Keratinocyte (primary cell): Measurements from ENCODE around the gene HACD1.

Experiments
- EZH2 ChIP-seq: IDR thresholded peaks from one replicate; pipeline ENCODE4 v1.6.1; 2012; ENCODE audit warnings: inconsistent platforms, mild to moderate bottlenecking, low read length, moderate library complexity
- TF ChIP-seq, protein P1 (sequence below), 3 experiments: IDR thresholded peaks in 1 of 3; conservative IDR thresholded peaks in 1 of 3; optimal IDR thresholded peaks in 1 of 3; 2 replicates in 2 of 3; 3 replicates in 1 of 3; pipeline versions ENCODE3 to v1.5.1; 2011; ENCODE audit warnings: low read length in 3 of 3, mild to moderate bottlenecking in 3 of 3, moderate library complexity in 2 of 3, control low read depth in 1 of 3, inconsistent platforms in 1 of 3; ENCODE audit not compliant: insufficient read depth in 2 of 3; ENCODE audit errors: extremely low read depth in 1 of 3

DNA sequence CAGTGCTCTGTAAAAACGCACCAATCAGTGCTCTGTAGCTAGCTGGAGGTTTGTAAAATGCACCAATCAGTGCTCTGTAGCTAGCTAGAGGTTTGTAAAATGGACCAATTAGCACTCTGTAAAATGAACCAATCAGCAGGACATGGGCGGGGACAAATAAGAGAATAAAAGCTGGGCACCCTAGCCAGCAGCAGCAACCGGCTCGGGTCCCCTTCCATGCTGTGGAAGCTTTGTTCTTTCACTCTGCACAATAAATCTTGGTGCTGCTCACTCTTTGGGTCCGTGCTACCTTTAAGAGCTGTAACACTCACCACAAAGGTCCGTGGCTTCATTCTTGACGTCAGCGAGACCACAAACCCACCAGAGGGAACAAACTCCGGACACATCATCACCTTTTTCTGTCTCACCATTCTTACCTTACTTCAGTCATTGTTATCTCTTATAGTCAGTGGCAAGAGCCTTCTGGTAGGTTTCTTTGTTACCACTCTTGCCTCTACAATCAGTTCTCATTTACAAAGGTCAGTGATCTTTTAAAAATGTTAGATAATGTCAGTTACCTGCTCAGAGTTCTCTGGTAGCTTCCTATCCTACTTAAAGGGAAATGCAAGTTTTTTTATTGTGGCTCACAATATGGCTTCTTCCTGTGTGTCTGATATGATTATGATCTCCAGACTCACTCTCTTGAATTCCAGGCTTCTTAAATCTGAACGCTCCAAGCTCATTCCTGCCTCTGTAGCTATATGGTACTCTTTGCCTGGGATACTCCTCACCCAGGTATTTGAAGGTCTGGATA is 31.3 kb upstream of the HACD1 start:
- TF ChIP-seq, protein P1, sequence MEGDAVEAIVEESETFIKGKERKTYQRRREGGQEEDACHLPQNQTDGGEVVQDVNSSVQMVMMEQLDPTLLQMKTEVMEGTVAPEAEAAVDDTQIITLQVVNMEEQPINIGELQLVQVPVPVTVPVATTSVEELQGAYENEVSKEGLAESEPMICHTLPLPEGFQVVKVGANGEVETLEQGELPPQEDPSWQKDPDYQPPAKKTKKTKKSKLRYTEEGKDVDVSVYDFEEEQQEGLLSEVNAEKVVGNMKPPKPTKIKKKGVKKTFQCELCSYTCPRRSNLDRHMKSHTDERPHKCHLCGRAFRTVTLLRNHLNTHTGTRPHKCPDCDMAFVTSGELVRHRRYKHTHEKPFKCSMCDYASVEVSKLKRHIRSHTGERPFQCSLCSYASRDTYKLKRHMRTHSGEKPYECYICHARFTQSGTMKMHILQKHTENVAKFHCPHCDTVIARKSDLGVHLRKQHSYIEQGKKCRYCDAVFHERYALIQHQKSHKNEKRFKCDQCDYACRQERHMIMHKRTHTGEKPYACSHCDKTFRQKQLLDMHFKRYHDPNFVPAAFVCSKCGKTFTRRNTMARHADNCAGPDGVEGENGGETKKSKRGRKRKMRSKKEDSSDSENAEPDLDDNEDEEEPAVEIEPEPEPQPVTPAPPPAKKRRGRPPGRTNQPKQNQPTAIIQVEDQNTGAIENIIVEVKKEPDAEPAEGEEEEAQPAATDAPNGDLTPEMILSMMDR (optimal IDR thresholded peaks at IDR 0.05 in 1 of 3, IDR thresholded peaks at IDR 0.05 in 1 of 3, conservative IDR thresholded peaks at IDR 0.05 in 1 of 3; ENCODE audit: extremely low read depth in 1 of 3, insufficient read depth in 2 of 3, low read length in 3 of 3): no peak
- no peak for TF ChIP-seq EZH2
